Liver (tissue), 3 donors: ENCODE data around the gene CNTD1.

Experiments used
- ATF3 ChIP-seq: IDR thresholded peaks from 2 replicates; pipeline ENCODE4 v1.6.1; 2016; ENCODE audit warnings: antibody characterized with exemption
- CTCF ChIP-seq: fragments of 150-350 bp; IDR thresholded peaks from 2 replicates; pipeline ENCODE4 v1.5.1; 2017; ENCODE audit warnings: improper control_type of control experiment, low read depth, low read length; ENCODE audit not compliant: missing input control
- FOXA1 ChIP-seq: IDR thresholded peaks from 2 replicates; pipeline ENCODE4 v1.6.1; 2016; ENCODE audit warnings: antibody characterized with exemption
- GABPA ChIP-seq, 2 donors: IDR thresholded peaks in 1 of 2; conservative IDR thresholded peaks in 1 of 2; 2 replicates each; pipeline ENCODE4 v1.6.1; 2016; ENCODE audit warnings: antibody characterized with exemption in 2 of 2, mild to moderate bottlenecking in 1 of 2, moderate library complexity in 1 of 2
- MAX ChIP-seq: IDR thresholded peaks from 2 replicates; pipeline ENCODE4 v1.6.1; 2016; ENCODE audit warnings: antibody characterized with exemption
- NR2F2 ChIP-seq: IDR thresholded peaks from 2 replicates; pipeline ENCODE4 v1.6.1; 2016; ENCODE audit warnings: antibody characterized with exemption
- RAD21 ChIP-seq, 2 donors: IDR thresholded peaks; 2 replicates each; pipeline ENCODE4 v1.6.1; 2016; ENCODE audit warnings: antibody characterized with exemption in 2 of 2, mild to moderate bottlenecking in 2 of 2
- REST ChIP-seq: IDR thresholded peaks from 2 replicates; pipeline ENCODE4 v1.6.1; 2016; ENCODE audit warnings: antibody characterized with exemption, mild to moderate bottlenecking
- SP1 ChIP-seq: IDR thresholded peaks from 2 replicates; pipeline ENCODE4 v1.6.1; 2018; ENCODE audit warnings: antibody characterized with exemption, mild to moderate bottlenecking
- TAF1 ChIP-seq: conservative IDR thresholded peaks from 2 replicates; pipeline ENCODE4 v1.6.1; 2016; ENCODE audit warnings: antibody characterized with exemption, mild to moderate bottlenecking
- YY1 ChIP-seq: IDR thresholded peaks from 2 replicates; pipeline ENCODE4 v1.6.1; 2016; ENCODE audit warnings: antibody characterized with exemption, mild to moderate bottlenecking
- donor health status: healthy.
- donor health status: healthy.

GRCh38 chr17:42779936-42780850 is 18.5 kb upstream of the CNTD1 start, which contains the start of gene WNK4:
- TF ChIP-seq CTCF = no peak
- TF ChIP-seq YY1 = no peak
- TF ChIP-seq SP1 = no peak
- TF ChIP-seq REST = no peak
- no peak for TF ChIP-seq NR2F2
- TF ChIP-seq RAD21 (IDR thresholded peaks at IDR 0.05) = no peak
- TF ChIP-seq ATF3 = no peak
- TF ChIP-seq MAX = no peak
- no peak for TF ChIP-seq GABPA (IDR thresholded peaks at IDR 0.05 in 1 of 2, conservative IDR thresholded peaks at IDR 0.05 in 1 of 2)
- no peak for TF ChIP-seq TAF1
- TF ChIP-seq FOXA1 = no peak
